Psoas muscle (tissue), 8 donors: ENCODE results near the gene GLTP. TPM values are rescaled to one million over a fixed set of nuclear protein-coding genes. Genes with fewer than 3 reads are reported as not detected.

Experiments
- ATAC-seq, 4 donors: fragments of 200-7000 bp; cut with Tn5 transposase; one replicate each; pipeline ENCODE4 v1.9.1; 2020; ENCODE audit warnings: moderate library complexity in 3 of 4, mild to moderate bottlenecking in 2 of 4
- DNase-seq, 2 donors: peaks; one replicate each; pipeline ENCODE4 v3.0.0-alpha.2; 2020
- H3K27ac ChIP-seq: fragments of 200-600 bp; one replicate; pipeline ENCODE4 v1.8.0; 2022
- H3K27me3 ChIP-seq, 3 donors: fragments of 200-600 bp in 1 of 3; one replicate each; pipeline versions ENCODE4 v1.6.1 to v1.8.0; 2013 to 2022; ENCODE audit warnings: low read length in 2 of 3, mild to moderate bottlenecking in 2 of 3, moderate library complexity in 1 of 3; ENCODE audit not compliant: insufficient read depth in 3 of 3
- H3K36me3 ChIP-seq, 2 donors: fragments of 200-600 bp in 1 of 2; one replicate each; pipeline versions ENCODE4 v1.6.1 to v1.8.0; 2013 to 2022; ENCODE audit warnings: low read depth in 1 of 2, mild to moderate bottlenecking in 1 of 2, moderate library complexity in 1 of 2; ENCODE audit not compliant: insufficient read depth in 1 of 2
- H3K4me1 ChIP-seq: fragments of 200-600 bp; one replicate; pipeline ENCODE4 v1.8.0; 2022
- H3K4me3 ChIP-seq: fragments of 200-600 bp; one replicate; pipeline ENCODE4 v1.8.0; 2022; ENCODE audit warnings: mild to moderate bottlenecking
- H3K9me3 ChIP-seq: fragments of 200-600 bp; one replicate; pipeline ENCODE4 v1.8.0; 2022
- CTCF ChIP-seq: fragments of 200-600 bp; IDR thresholded peaks from one replicate; pipeline ENCODE4 v1.8.0; 2022; ENCODE audit warnings: antibody characterized with exemption
- WGBS, 3 donors: extraction: QIAGEN DNeasy Blood & Tissue Kit; methylation state at CpG; one replicate each; pipeline versions ENCODE4 v1.1.6 to v1.1.7; 2013; 5-methylcytosine and 5-hydroxymethylcytosine counted together
- intact Hi-C, 2 donors: fragments of 100-400 bp; cut with DNase I; formaldehyde crosslinking; loops; one replicate each; pipeline versions ENCODE4 v1.11.0 to v1.14.2; 2022
- polyA plus RNA-seq, 3 donors: library from polyadenylated mRNA; stranded (reverse); fragments of 200-250 nt; gene quantifications; one replicate each; pipeline ENCODE4 v1.2.3, GENCODE V29; 2013
- total RNA-seq, 4 donors: library from RNA; stranded (reverse); fragmentation: NEBNext Ultra II Directional in 2 of 4; extraction: Animal tissue kit (Norgen Biotek cat#: 25700) in 2 of 4; gene quantifications; one replicate each; pipeline versions ENCODE4 v1.2.1 to v1.2.4, GENCODE V29; 2021 to 2023
- donor health status: healthy with polysubstance abuse.
- donor health status: DM: no; HTN: no; CAD: no; lungs with moderate emphysema.
- donor health status: Bipolar disorder and iron deficiency.
- donor health status: healthy.
- donor health status: DM: yes; HTN: yes; CAD: no.
- donor health status: DM: no; HTN: no; CAD: no.
- donor health status: DM: no; HTN: no; CAD: no.
- donor health status: DM: yes; HTN: yes; CAD: no.

The GLTP gene
- total and polyA plus RNA-seq, 7 donors, result 12.1 to 23.3 (median 16.9) TPM

- ATAC-seq, result peak in 3 of 4 donors; percentile 53 to 60 (median 60)
- no peaks in the 10 kb centered on the region for H3K36me3 ChIP-seq
- H3K27ac ChIP-seq, result peak overlapping the region; percentile 50
- H3K9me3 ChIP-seq, result no peaks in the 10 kb centered on the region
- no peak for DNase-seq
- WGBS, 3 donors, result 64 to 71% (median 69%) methylated on average over 12 of the region's 12 CpGs
- intact Hi-C loops, result no loop called here
- no peak overlapping the region for H3K4me3 ChIP-seq
- H3K4me1 ChIP-seq, result no peaks in the 10 kb centered on the region
- no peaks in the 10 kb centered on the region for H3K27me3 ChIP-seq
- TF ChIP-seq CTCF, result no peak
Measured at GRCh38 chr12:109888179-109889020, 8.1 kb upstream of the GLTP start.

- Histone ChIP-seq H3K27ac (no peak overlapping the region), H3K4me3 (no peak overlapping the region), H3K27me3 (no peaks in the 10 kb centered on the region), H3K4me1 (peaks cover 6% of the 10 kb centered on the region), H3K36me3 (no peaks in the 10 kb centered on the region), H3K9me3 (no peaks in the 10 kb centered on the region)
- TF ChIP-seq CTCF, result no peak
- 80 to 83% (median 82%) methylated on average over 10 of the region's 10 CpGs for WGBS, 3 donors
- intact Hi-C loops, result no loop called here
- no peak for DNase-seq
- no peak for ATAC-seq
Measured at GRCh38 chr12:109885616-109886015, 5.3 kb upstream of the GLTP start.

GRCh38 chr12:109883461-109883860 lies 3.1 kb upstream of the GLTP start:
- DNase-seq, result no peak
- no peaks in the 10 kb centered on the region for H3K36me3 ChIP-seq
- H3K4me3 ChIP-seq, result no peak overlapping the region
- no peak for ATAC-seq
- no peaks in the 10 kb centered on the region for H3K27me3 ChIP-seq
- TF ChIP-seq CTCF, result no peak
- H3K4me1 ChIP-seq, result peaks cover 16% of the 10 kb centered on the region
- WGBS, 3 donors, result 59 to 75% (median 64%) methylated on average over 4 of the region's 4 CpGs
- H3K27ac ChIP-seq, result no peak overlapping the region
- no peaks in the 10 kb centered on the region for H3K9me3 ChIP-seq
- intact Hi-C loops, result no loop called here

- no peak for ATAC-seq
- Histone ChIP-seq H3K36me3 (no peaks in the 10 kb centered on the region), H3K27me3 (no peaks in the 10 kb centered on the region), H3K4me1 (peaks cover 19% of the 10 kb centered on the region), H3K4me3 (no peak overlapping the region), H3K27ac (no peak overlapping the region), H3K9me3 (no peaks in the 10 kb centered on the region)
- TF ChIP-seq CTCF, result no peak
- intact Hi-C loops, result no loop called here
- 80 to 94% (median 90%) methylated on average over 2 of the region's 2 CpGs for WGBS, 3 donors
- DNase-seq, result no peak
Measured at GRCh38 chr12:109881752-109882151, 1.4 kb upstream of the GLTP start.
